GM12892 (cell line): ENCODE measurements around the gene AHCTF1. TPM values are rescaled to one million over a fixed set of nuclear protein-coding genes. Genes with fewer than 3 reads are reported as not detected.

ENCODE experiments used
- DNase-seq: peaks from one replicate; pipeline ENCODE4 v3.0.0; 2011; ENCODE audit not compliant: insufficient read length
- FAIRE-seq: peaks from 2 replicates; lab custom pipeline; 2011; peaks lifted over from hg19 to GRCh38; lab: Jason Lieb, UNC
- POLR2A ChIP-seq: IDR thresholded peaks from 2 replicates; pipeline ENCODE4 v1.6.1; 2011; ENCODE audit warnings: low read depth, low read length, control low read depth
- POLR2AphosphoS5 ChIP-seq: IDR thresholded peaks from 2 replicates; pipeline ENCODE4 v1.6.1; 2011; ENCODE audit warnings: low read depth, low read length, control low read depth
- TAF1 ChIP-seq: IDR thresholded peaks from 2 replicates; pipeline ENCODE4 v1.6.1; 2011; ENCODE audit warnings: low read depth, mild to moderate bottlenecking, control low read depth, low read length, borderline replicate concordance
- polyA plus RNA-seq: library from polyadenylated mRNA; unstranded; fragments of >200 nt; gene quantifications from one replicate; pipeline ENCODE4 v1.2.1, GENCODE V29; 2012; ENCODE audit warnings: missing spikeins, inconsistent platforms; ENCODE audit not compliant: missing spikeins

AHCTF1 gene
- 15.3 TPM for polyA plus RNA-seq

DNA sequence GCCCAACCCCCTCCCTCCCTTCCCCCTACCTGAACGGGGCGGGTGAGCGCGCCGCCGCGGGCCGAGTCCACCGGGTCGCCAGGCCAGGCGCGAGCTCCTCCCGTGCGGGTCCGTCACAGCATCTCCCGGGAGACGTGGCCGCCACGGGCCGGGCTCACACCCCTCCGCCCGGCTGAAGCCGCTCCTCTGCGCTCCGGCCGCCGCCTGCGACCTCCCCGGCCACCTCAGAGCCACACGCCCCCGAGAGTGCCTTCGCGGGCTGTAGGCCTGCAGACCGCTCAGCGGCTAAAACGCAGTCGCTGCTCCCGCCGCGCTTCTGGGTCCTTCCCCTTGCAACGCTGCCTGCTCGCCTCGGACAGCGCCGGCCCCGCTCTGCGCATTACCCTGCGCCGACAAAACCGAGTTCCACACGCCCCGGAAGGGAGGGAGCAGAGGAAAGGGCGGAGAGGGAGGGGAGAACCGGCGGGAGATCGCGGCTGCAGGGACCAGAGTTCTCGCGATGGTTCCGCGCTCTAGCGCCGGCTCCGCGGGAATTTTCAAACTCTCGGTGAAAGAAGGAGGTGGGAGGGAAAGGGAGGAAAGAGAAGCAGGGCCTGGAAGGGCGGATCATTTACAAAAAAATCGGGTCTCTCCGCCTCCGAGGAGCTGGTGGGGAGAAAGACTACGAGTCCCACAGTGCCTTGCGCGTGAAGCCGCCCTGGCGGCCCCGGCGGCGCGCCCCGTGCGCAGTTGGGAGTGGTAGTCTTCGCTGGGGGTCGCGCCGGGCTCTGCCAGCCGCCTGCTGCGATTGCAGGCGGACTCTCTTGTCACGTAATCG lies at the start of gene AHCTF1:
Gene AHCTF1, minus strand, starts transcription at position 400 of the 817 bp plus-strand sequence. CDS start 13,578 bp downstream, outside the sequence.
- TF ChIP-seq POLR2A (peak; percentile 99), POLR2AphosphoS5 (peak; percentile 96), TAF1 (peak; percentile 95)
- FAIRE-seq = peak; percentile 90
- peak; percentile 87 for DNase-seq

GRCh38 chr1:246978785-246979184 lies 47.0 kb upstream of the AHCTF1 start:
- no peak for DNase-seq
- no peak for TF ChIP-seq POLR2AphosphoS5
- FAIRE-seq = no peak

DNA sequence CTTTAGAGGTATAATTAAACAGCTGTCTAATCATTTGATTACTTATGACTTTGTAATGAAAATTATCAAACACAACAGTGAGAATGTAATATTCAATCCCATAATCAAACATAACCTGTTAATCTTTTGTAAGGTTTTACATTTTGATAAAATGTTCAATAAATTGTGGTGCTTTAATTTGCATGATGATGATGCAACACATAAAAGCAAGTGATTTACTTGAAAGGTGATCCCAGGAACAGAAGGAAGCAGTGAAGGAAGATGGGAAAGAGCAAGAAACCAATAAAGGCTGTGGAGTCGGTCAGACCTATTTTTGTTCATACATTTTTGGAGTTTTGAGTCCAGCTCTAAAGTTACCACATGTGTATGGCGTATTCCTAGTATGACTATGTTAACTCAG lies 46.5 kb upstream of the AHCTF1 start:
- TF ChIP-seq TAF1 = no peak
- TF ChIP-seq POLR2A = no peak
- no peak for TF ChIP-seq POLR2AphosphoS5
- DNase-seq = no peak
- no peak for FAIRE-seq

DNA sequence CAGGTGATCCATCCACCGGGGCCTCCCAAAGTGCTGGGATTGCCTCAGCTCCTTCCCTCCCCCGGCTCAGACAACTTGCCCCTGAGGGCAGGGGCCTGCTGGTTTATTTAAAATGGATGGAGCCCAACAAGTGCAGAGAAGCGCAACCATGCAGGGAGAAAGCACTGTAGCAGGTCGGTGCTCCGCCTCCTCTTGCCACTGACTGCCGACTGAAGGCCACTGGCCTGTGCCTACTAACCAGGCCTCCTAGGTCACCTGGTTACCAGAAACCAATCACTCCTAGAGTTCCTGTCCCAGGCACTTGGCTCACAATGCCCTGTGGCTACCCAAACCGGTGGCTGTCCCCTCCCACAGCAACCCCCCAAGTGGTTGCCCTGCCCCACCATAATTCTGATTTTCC lies 40.2 kb upstream of the AHCTF1 start:
- TF ChIP-seq POLR2AphosphoS5 (no peak), TAF1 (no peak), POLR2A (no peak)
- FAIRE-seq (no peak), DNase-seq (no peak)

- TF ChIP-seq POLR2AphosphoS5 = no peak
- TF ChIP-seq POLR2A = no peak
- FAIRE-seq = no peak
Measured at GRCh38 chr1:246971090-246971721, 39.5 kb upstream of the AHCTF1 start.

DNA sequence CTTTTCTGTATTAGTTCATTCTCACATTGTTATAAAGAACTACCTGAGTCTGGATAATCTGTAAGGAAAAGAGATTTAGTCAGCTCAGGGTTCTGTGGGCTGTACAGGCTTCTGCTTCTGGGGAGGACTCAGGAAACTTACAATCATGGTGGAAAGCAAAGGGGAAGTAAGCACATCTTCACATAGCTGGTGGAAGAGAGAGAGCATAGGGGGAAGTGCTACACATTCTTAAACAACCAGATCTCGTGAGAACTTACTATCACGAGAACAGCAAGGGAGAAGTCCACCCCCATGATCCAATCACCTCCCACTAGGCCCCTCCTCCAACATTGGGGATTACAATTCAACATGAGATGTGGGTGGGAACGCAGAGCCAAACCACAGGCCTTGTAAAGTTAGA lies 37.9 kb upstream of the AHCTF1 start:
- DNase-seq (no peak), FAIRE-seq (no peak)
- TF ChIP-seq POLR2A (no peak), POLR2AphosphoS5 (no peak), TAF1 (no peak)

More at GRCh38 chr1:246971090-246971721, 39.5 kb upstream of the AHCTF1 start:
- no peak for DNase-seq

DNA sequence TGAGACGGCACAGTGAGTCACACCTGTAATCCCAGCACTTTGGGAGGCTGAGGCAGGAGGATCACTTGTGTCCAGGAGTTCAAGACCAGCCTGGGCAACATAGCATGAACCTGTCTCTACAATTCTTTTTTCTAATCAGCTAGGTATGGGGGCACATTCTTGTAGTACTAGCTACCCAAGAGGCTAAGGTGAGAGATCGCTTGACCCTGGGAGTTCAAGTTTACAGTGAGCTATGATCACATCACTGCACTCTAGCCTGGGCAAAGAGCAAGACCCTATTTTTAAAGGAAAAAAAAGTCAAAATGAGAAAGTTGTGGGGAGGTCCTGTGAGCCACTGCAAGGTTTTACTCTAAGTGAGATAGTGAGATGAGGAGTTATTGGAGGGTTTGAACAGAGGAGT lies 34.8 kb upstream of the AHCTF1 start:
- FAIRE-seq = no peak
- DNase-seq = no peak
- TF ChIP-seq POLR2A (no peak), POLR2AphosphoS5 (no peak), TAF1 (no peak)

- no peak for TF ChIP-seq POLR2A
- TF ChIP-seq TAF1 = no peak
- no peak for TF ChIP-seq POLR2AphosphoS5
- no peak for FAIRE-seq
- no peak for DNase-seq
Measured at GRCh38 chr1:246959944-246960693, 28.4 kb upstream of the AHCTF1 start.

DNA sequence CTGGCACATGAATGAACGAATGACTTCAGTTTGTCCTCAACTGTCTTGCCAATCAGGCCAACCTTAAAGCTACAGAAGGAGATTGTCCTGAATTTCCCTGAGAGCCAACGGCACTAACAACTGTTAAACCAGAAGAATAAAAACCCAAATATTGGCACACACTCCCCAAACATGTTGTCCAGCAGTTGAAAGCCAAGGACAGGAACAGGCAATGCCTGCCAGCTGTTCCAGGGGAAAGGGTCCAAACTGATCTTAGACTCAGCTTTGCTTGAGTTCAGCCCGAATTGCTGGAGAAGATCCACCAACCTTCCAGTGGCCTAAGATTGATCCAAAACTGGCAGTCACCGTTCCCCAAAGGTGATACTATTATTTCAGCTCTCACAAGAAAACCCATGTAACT lies 22.4 kb upstream of the AHCTF1 start:
- no peak for FAIRE-seq
- no peak for DNase-seq
- TF ChIP-seq POLR2A = no peak
- TF ChIP-seq TAF1 = no peak

GRCh38 chr1:246951413-246951812 lies 19.7 kb upstream of the AHCTF1 start:
- FAIRE-seq = no peak
- DNase-seq = no peak
- TF ChIP-seq TAF1 (no peak), POLR2AphosphoS5 (no peak), POLR2A (no peak)

GRCh38 chr1:246949956-246950355 lies 18.2 kb upstream of the AHCTF1 start:
- no peak for TF ChIP-seq TAF1
- TF ChIP-seq POLR2AphosphoS5 = no peak
- no peak for TF ChIP-seq POLR2A
- no peak for FAIRE-seq
- DNase-seq = no peak

DNA sequence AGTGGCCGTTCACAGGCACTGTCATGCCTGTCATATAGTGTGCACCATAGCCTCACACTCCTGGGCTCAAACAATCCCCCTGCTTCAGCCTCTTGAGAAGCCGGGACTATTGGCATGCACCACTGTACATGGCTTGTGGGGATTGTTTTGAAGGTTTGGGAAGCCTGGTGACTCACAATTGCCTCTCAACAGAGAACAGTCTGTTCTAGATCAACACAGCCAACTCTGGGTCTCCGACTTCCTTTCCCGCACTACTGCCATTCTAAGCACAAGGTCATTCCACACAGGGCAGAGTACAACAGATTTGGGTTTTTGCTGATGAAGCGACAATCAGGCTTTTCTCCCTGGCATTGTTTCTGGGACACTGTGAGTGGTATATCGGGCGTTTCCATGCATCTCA lies 15.5 kb upstream of the AHCTF1 start:
- no peak for DNase-seq
- TF ChIP-seq POLR2A (no peak), TAF1 (no peak), POLR2AphosphoS5 (no peak)
- FAIRE-seq = no peak
